HG02623 (cell line): ENCODE data around the gene AHNAK.
"Not testable (repeated sequence)": the region's sequence is repeated elsewhere in the genome, so short reads cannot be mapped to it uniquely, and the experiment has no call there.

Experiments
- ATAC-seq: cut with Tn5 transposase; IDR thresholded peaks from one replicate; pipeline ENCODE4 v1.9.1; 2021; ENCODE audit warnings: moderate library complexity; ENCODE audit not compliant: unreplicated experiment

Gene AHNAK

DNA sequence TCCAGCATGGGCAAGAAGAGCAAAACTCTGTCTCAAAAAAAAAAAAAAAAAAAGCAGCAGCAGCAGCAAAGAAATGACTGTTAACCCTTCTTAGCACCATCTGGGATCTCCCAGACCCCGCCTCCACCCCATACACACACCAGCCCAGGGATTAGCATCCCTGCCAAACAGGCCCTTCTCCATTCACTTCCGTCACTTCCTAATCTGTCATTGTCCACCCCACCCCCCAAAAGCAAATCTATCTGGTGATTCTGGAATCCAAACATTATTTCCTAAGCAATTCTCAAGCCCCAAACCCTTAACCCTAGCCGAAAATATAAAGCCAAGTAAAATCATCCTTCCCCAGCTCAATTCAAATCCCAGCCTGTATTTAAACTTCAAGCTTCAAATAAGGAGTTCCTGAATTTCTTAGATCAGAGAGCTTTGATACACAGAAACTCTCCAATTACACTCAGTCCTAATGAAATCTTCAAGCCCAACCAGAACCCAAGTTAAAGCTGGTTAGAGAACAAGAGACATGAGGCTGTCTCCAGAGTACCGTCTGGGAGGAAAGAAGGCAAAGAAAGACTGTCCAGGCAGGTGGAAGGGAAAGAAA is 6.0 kb upstream of the AHNAK start:
- no peak for ATAC-seq

DNA sequence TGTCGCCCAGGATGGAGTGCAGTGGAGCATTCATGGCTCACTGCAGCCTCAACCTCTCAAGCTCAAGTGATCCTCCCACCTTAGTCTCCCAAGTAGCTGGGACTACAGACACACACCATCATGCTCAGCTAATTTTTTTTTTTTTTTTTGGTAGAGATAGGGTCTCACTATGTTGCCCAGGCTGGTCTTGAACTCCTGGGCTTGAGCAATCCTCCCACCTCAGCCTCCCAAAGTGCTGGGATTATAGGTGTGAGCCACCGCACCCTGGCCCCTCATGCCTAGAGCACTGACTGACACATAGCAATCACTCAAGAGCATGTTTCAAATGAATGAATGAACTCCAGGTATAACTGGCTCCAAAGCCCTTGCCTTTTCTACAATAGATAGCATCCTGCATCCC is 3.9 kb upstream of the AHNAK start:
- not testable (repeated sequence) for ATAC-seq

DNA sequence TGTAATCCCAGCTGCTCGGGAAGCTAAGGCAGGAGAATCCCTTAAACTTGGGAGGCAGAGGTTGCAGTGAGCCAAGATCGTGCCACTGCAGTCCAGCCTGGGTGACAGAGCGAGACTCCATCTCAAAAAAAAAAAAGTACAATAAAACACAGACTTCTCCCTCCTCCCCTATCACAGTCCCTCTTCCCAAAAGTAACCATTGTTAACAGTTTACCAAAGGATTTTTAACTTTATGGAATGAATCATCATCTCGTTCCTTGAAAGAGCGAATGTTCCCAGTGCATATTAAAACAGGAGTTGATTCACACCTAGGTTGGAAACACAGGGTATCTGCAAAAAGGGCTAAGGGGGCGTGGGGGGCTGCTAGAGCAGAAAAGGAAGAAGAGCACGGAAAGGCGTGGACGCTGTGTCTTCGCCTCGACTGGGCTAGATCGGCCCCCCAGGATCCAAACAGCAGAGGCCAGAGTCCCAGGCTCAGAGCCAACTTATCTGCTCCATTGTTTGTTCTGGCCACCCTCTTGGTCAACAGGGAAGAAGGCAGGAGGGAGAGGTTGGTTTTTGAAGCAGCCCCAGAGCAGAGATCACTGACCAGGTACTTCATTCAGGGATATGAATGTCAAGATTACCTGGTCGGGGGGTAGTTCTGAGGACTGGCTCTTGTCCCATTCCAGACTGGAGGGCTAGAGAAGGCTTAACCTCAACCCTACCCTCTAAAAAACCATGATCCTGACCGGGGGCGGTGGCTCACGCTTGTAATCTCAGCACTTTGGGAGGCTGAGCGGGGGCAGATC is 2.1 kb upstream of the AHNAK start:
- no peak for ATAC-seq

DNA sequence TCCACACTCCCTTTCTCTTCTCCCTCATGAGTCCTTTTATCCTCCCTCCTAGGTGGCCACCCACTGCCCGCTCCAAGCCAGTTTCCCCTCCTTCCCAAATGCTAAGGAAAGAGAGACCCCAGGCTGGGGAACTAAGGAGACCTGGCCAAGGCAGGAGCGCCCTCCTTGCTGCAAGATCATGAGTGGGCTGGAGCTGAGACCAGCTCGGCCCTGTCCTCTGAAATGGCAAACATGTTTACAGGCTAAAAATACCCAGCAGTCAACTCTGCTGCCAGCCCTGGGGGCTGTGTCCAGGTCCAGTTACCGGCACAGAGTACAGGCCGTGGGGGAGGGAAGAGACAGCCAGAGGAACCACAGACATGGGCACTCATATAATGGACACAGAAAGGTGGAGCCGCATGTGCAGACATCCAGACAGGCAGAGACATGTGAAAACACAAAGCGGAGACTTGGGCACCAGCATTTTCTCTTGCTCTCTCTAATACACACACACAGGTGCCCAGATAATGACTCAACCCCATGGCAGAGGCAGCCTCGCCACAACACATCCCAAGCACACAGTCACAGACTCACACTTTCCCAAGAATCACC is 1.2 kb upstream of the AHNAK start:
- ATAC-seq: no peak

DNA sequence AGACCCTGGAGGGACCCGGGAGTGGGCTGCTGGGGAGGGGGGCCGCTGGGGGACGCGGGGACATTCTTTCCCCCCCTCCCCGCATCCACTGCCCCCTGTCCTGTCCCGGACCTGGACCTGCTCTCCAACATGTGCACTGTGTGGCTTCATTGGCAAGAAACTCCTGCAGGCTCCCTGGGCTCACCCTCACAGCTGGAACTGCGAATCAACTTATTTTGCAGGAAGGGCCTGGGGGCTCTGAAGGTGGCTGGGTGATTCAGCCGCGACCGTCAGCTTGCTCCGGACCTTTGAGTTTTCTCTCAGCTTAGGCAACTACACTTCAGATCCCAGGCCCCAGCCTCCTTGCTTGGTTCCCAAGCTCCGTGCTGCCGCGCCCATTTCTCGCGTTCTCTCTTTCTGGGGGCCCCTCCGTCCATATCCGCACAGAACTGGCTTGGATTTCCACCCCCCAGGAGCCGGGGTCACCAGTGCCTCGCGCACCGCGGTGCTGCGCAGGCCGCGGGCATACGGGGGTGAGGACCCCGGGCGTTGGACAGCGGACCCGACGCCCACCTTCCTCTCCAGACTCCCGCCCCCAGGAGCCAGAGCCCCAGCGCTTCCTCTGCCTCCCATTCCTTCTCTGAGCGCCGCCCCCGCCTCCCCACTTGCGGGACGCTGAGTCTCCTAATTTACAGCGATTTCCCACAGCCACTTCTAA is 471 bp upstream of the AHNAK start:
- ATAC-seq: no peak

DNA sequence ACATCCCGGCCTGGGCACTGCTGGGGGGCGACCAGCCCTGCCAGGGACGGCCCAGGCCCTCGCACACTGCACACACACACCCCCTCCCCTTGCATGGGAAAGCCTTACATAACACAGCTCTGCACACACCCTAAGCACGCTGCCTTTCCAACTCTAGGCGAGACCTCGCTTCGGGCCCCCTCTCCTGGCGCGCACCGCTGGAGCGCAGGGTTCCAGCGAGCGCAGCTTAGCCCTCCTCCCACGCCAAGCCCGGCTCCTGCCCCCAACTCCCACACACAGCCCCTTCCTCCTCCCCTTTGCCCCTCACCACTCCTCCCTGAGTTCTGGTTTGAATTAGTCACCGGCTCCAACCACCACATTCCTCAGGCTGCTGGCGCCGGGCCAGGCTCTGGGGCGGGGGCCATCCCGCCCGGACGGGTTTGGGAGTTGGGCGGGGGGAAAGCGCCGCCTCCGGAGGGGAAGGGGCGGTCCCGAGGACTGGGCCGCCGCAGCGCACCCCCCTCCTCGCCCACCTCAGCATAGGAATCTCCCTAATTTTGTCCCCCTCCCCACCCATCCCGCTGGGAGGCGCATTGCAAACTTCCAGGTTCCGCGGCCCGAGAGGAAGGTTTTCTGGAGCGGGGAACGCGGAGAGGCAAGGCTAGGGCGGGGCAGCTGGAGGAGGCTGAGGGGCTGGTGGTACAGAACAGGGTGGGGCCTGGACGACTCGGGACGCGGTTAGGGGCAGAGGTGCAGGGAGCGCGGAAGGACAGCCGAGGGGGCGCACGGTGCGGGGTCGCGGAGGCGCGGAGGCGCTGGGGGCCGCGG is 966 bp downstream of the AHNAK start:
- ATAC-seq: no peak

DNA sequence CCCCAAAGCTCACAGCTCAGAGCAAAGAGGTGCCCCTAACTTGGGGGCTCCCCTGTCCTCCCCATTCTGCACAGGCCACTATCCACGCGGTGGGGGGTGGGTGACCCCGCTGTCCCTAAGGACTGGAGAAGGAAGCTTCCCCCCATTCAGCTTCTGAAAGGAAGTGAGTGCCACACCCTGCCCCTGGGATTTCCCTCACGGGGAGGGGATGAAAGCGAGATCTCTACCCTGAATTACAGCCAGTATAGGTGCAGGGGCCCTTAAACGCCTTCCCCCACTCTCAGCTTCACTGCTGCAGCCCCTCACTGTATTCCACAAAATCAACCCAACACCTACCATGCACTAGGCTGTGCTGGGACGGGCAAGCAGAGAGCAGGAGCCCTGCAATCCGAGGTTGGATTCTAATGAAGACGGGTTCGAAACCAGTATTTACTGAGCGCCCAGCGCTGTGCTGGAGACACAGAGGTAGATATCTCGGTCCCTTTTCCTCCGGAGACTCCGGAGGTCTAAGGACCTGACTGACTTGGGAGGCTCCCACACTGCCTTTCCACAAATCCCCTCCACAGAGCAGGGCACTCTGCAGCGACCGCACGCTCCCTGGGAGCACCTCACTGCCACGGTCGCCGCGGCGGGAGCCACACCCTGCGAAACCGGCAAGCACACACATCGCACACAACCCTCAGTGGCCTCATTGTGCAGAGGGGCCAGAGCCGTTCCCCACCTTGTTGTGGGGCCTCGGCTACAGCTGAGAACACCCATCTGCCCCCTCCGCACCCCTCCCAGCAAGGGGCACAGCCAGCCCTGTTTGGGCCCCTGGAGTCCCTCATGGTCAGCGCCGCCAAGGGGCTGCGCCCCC is 1.8 kb downstream of the AHNAK start:
- no peak for ATAC-seq

DNA sequence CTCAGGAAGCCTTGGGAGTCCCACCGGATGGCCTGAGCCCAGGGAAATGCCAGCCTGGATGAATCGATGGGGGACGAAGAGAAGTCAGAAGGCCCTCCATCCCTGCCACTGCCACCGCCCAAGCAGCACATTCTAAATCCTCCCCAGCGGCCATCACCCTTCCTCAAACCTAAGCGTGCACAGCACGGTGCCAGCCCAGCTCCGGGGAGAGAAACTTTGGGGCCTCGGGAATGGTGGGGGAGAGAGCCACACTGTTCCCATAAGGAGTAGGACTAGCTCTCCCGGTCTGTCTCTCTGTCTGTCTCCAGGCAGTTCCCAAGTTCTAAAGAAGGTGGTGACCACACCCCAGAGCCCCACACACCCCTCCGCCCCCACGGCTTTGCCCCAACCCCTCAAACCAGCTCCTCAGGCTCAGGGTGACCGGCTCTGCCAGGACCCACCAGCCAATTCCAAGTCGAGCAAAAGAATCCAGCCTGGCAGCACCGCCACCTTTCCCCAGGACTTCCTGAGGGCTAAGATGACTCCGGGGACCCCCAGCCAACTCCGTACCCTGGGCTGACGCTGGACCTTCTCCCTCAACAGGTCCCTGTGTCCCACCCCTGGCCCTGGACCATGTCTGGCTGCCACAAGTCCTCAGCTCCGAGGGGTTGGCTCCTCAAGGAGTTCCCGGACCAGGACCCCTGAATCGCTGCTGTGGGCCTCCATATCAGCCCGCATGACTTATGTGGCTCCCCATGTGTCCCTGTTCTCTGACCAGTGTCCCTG is 2.7 kb downstream of the AHNAK start:
- ATAC-seq: no peak

DNA sequence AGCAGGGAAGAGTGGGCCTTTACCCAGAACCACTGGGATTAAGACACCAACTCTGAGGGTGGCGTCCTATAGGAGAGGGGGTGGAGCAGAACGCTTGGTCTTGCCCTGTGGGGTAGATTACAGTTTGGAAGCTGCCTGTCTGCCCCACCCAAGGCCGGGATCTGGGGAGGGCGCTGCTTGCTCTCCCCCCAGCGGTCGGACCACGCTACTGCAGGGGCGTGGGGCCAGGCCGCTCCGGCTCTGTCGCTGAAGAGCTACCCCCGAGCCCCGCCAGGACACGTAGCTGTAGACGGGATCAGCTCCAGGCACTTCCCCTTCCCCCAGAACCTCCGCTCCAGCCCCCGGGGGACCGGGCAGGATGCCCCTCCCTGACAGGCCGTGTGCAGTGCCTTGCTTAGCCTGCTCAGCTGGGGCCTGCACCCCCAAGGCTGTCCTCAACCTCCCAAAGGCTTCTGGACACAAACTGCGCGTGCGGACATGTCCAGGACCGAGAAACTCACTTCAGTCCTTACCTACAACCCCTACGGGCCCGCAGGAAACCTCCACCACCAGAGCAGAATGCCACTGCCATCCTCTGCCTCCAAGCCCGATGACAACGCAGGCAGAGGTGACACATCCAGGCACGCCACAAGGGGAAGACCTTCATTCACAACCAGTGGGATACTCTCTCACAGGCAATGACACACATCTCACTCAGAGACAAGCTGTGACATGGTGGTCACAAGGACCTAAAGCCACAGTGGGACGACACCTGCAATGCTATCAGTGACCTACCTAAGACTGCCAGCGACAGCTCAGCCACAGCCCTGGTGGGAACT is 3.6 kb downstream of the AHNAK start:
- ATAC-seq: no peak

DNA sequence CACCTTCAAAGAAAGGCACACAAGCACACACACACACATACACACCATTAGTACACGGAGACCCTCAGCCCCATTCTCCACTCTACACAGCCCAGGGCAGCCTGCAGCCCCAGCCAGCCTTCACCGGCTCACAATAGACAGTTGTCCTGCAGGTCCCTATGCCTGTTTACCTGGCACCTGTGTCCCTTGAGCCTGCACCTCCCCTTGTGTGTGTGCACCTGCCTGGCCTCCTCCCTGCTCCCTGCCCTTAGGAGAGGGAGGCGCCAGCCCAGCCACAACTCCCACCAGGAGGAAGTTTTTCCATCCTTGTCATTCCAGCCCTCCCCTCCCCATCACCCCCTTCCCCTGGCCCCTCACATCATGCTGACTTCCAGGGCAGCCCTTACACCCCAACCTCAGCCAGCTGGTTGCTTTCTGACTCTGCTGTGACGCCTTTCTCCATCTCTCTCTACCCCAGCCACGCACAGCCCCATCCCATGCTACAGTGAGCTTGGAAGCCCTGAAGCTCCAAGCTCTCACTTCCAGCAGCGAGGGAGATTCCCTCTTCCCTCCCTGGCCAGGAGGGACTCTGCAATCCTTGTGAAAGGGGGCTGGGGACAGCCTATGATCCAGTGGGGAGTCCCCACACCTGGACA is 4.4 kb downstream of the AHNAK start:
- no peak for ATAC-seq

DNA sequence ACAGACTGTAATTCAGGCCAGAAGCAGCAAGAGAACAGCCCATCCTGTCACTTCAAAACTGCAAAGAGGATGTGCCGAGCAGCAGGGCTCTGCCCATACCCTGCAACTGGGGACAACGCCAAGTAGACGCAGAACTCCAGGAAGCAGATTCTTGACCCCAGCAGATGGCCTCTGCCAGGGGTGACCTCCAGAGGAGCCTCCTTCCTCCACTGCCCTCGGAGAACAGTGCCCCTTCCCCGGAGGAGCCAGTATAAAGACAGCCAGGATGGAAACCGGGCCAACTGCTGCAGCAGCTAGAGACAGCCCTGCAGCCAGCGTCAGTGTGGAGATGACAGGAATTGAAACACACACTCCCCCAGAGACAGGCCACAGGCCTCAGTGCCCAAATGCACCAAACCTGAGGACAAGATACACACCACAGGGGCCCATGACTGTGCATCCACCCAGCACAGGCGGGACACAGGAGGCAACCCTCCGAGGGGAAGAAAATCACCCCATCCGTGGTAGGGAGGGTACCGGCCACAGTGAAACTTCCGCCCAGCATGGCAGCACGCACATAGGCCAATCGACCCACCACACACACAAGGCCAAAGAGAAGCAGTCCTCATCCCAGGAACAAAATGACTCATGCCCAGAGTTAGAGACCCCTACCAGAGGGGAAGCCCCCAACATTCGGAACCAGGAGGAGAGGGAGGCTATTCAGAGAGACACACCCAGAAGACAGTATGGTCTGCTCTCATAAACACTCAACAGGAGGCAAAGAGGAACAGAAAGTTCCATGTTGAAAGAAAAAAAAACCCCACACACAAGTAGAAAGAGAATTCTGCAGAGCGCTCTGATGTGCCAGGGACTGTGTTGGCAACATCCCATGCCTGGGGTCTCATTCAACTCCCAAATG is 5.6 kb downstream of the AHNAK start:
- peak; percentile 52 for ATAC-seq

DNA sequence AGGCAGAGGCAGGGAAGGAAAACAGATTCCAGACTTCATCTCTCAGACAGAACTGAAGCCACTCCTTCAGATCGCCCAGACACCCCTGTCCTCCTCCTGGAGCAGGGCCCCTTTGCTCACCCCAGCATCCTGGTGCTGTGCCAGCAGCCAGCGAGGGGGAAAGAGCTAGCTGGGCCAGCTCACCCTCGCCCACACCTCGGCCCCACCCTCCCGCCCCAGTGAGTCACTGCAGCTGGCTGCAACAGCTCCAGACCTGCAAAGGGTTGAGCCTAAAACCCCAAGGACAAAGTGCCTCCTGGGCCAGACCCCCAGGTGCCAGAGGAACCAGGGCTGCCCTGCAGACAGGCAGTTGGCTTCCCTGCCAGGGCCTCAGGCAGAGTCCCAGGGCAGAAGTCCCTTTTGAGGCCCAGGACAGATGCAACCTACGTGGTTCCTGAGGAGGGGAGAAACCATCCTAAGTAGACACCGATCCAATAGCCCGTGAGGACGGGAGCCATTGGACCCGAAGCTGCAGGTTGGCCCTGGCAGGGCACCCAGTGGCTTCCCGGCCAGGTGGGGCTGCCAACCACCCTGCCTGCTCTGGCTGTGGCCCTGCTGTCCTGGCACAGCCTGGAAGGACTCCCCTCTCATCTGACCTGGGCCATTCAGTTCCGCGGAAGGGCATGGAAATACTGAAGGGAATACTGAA is 7.2 kb downstream of the AHNAK start:
- no peak for ATAC-seq

DNA sequence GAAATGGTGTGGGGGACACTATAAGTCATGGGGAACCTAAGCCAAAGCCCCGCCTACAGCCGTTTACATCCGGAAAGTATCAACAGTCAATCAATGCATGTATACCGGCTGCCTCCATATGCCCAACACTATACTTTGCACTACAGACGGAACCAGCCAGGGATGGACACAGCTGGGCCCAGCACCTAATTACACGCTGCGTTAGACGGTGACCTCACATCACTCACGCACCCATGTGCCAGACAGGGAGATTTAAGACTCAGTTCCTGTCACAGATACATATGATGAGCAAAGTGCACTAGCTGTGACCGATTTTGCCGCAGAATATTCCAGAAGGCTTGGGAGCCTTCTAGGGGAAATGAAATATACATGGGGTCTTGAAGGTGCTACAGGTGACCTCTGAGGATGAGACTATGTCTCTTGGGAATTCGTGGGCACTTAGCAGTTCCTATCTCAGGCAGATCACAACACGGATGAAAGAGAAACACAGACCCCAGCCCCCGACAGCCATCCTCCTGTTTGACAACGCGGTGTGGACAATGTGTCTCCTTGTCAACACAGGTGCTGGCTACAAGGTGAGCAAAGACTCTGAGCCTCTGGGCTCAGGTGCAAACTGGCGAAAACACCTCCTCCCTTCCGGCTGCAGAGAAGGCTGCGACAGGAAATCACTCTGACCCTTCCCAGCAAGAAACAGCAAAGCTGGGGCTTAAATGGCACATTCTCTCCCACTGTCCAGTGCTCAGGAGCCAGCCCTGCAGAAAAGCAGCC is 8.0 kb downstream of the AHNAK start:
- no peak for ATAC-seq

DNA sequence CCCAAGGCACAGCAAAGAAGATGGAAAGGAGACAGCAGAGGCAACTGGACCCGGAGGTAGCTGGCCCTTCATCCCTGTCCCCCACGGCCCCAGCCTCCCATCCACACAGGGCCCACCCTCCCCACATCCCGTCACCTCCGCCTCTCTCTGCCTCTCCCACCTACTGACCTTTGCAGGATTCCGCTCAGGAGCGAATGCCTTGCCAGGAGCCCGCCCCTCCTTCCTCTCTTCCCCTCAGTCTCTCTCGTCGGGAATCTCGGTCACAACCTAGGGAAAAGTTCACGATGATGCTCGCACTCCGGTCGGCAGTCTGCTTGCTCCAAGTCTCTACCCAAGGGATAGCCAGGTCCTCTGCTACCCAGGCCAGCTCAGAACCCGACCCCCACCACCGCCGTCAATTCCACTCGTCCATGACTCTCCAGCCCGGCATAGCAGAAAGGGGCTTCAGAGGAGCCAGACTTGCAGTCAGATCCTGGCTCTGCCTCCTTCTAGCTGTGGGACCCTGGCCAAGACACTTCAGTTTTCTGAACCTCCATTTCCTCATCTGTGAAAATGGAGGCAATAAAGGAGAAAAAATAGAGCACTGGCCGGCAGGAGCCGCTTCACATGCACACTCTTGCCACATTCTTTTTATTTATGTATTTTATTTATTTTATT is 10.2 kb downstream of the AHNAK start:
- ATAC-seq: no peak

DNA sequence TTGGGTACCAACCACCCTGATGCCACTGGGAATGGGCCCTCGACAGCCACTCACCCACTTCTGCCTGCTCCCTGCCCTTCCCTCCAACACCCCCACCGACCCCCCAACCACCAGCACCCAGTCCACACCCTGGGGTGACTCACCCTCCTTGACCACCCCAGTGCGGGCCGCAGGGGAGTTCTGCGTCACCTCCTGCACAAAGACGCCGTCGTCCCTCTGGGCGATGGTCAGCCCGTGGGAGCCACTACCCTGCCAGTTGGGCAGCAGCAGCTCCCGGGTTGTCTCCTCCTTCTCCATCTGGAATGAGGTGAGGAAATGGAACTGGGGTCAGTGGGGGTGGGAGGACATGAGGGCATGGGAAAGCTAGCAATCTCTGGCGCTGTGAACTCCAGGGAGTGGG is 10.8 kb downstream of the AHNAK start:
- ATAC-seq: no peak
